Measurements from ENCODE around the gene MSI2. TPM values are rescaled to one million over a fixed set of nuclear protein-coding genes. Genes with fewer than 3 reads are reported as not detected.

The MSI2 gene
- total RNA-seq, 2 donors from 2014 or later: 88.3 to 114 TPM

DNA sequence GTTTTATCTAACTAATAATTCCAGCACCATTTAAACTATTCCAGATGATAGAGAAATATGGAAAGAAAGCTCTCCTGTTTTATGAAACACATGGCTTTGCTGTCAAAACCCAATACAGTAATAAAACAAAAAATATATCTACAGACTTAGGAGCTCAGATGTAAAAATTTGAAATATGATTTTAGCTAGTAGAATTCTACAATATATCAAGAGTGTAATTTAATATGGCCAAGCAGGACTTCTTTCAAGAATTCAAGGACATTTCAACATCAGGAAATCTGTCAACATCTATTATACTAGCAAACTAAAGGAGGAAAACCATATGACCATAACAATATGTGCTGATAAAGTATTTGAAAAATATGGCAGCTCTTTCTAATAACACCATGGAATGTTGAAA lies 431.3 kb downstream of the MSI2 start:
- Histone ChIP-seq H3K4me1 (ENCODE audit: control insufficient read depth, insufficient read depth, low read length) (peaks cover 4% of the 10 kb centered on the region), H3K4me3 (ENCODE audit: low read length) (no peak overlapping the region), H3K9ac (ENCODE audit: extremely low read depth, low read length, poor library complexity, severe bottlenecking) (no peak overlapping the region), H3K27ac (ENCODE audit: low read depth, low read length) (no peak overlapping the region), H3K27me3 (ENCODE audit: control insufficient read depth, insufficient read depth, low read length, poor library complexity, severe bottlenecking) (no peaks in the 10 kb centered on the region), H3K36me3 (ENCODE audit: control insufficient read depth, insufficient read depth, low read length) (peaks cover 6% of the 10 kb centered on the region), H3K9me3 (ENCODE audit: control insufficient read depth, low read length) (peaks cover 11% of the 10 kb centered on the region)
- Mint-ChIP-seq H3K4me3 (no peak overlapping the region), H3K27me3 (ENCODE audit: insufficient read depth) (no peaks in the 10 kb centered on the region), H3K36me3 (ENCODE audit: low read depth) (peaks cover 12% of the 10 kb centered on the region), H3K27ac (no peak overlapping the region), H3K4me1 (peaks cover 18% of the 10 kb centered on the region), H3K9me3 (peaks cover 2% of the 10 kb centered on the region)
- TF ChIP-seq, protein P1, sequence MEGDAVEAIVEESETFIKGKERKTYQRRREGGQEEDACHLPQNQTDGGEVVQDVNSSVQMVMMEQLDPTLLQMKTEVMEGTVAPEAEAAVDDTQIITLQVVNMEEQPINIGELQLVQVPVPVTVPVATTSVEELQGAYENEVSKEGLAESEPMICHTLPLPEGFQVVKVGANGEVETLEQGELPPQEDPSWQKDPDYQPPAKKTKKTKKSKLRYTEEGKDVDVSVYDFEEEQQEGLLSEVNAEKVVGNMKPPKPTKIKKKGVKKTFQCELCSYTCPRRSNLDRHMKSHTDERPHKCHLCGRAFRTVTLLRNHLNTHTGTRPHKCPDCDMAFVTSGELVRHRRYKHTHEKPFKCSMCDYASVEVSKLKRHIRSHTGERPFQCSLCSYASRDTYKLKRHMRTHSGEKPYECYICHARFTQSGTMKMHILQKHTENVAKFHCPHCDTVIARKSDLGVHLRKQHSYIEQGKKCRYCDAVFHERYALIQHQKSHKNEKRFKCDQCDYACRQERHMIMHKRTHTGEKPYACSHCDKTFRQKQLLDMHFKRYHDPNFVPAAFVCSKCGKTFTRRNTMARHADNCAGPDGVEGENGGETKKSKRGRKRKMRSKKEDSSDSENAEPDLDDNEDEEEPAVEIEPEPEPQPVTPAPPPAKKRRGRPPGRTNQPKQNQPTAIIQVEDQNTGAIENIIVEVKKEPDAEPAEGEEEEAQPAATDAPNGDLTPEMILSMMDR (conservative IDR thresholded peaks at IDR 0.05): no peak
- no peak for DNase-seq

DNA sequence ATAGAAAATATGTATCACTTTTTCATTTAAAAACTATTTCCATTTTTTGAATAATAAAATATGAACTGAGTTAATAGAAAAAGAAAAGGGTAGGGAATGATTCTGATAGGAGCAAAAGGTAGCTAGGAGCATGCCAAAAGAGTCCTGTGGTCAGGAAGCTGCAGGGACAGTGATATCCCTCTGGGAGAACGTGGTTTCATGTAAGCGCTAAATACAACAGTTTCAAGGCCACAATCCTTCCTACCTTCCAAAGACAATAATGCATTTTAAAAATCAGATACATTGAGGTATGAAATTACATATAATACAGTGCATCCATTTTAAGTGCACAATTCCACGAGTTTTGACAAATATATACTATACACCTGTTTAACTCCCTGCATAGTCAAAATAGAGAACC lies 432.9 kb downstream of the MSI2 start:
- Mint-ChIP-seq H3K27ac (no peak overlapping the region), H3K36me3 (ENCODE audit: low read depth) (peaks cover 6% of the 10 kb centered on the region), H3K4me3 (no peak overlapping the region), H3K4me1 (peaks cover 7% of the 10 kb centered on the region), H3K9me3 (peaks cover 2% of the 10 kb centered on the region), H3K27me3 (ENCODE audit: insufficient read depth) (no peaks in the 10 kb centered on the region)
- WGBS, 2 experiments (ENCODE audit: insufficient coverage in 1 of 2, insufficient read length in 1 of 2): 78 to 100% methylated on average over 1 to 3 of the region's 3 CpGs
- Histone ChIP-seq H3K9me3 (ENCODE audit: control insufficient read depth, low read length) (peaks cover 11% of the 10 kb centered on the region), H3K36me3 (ENCODE audit: control insufficient read depth, insufficient read depth, low read length) (peaks cover 6% of the 10 kb centered on the region), H3K9ac (ENCODE audit: extremely low read depth, low read length, poor library complexity, severe bottlenecking) (no peak overlapping the region), H3K27me3 (ENCODE audit: control insufficient read depth, insufficient read depth, low read length, poor library complexity, severe bottlenecking) (no peaks in the 10 kb centered on the region), H3K4me1 (ENCODE audit: control insufficient read depth, insufficient read depth, low read length) (no peaks in the 10 kb centered on the region), H3K4me3 (ENCODE audit: low read length) (no peak overlapping the region), H3K27ac (ENCODE audit: low read depth, low read length) (no peak overlapping the region)
- no peak for DNase-seq
- TF ChIP-seq, protein P1 (conservative IDR thresholded peaks at IDR 0.05): no peak

DNA sequence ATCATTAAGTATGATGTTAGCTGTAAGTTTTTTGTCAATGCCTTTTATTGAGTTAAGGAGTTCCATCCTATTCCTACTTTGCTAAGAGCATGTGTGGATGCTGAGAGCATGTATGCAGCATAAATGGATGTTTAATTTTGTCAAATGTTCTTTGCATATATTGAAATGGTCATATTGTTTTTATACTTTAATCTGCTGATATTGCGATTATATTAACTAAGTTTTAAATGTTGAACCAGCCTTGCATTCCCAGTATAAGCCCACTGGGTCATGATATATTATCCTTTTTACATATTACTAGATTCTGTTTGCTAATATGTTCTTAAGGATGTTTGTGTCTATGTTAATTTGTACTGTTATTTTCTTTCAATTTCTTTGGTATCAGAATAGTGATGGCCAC lies 435.6 kb downstream of the MSI2 start:
- Mint-ChIP-seq H3K9me3 (peaks cover 9% of the 10 kb centered on the region), H3K36me3 (ENCODE audit: low read depth) (no peaks in the 10 kb centered on the region), H3K27ac (no peak overlapping the region), H3K27me3 (ENCODE audit: insufficient read depth) (no peaks in the 10 kb centered on the region), H3K4me3 (no peak overlapping the region), H3K4me1 (peaks cover 5% of the 10 kb centered on the region)
- H3K27me3 ChIP-seq (ENCODE audit: control insufficient read depth, insufficient read depth, low read length, poor library complexity, severe bottlenecking): no peaks in the 10 kb centered on the region
- no peaks in the 10 kb centered on the region for H3K36me3 ChIP-seq (ENCODE audit: control insufficient read depth, insufficient read depth, low read length)
- 86% methylated on average over 1 of the region's 1 CpG; no CpG with 5 or more reads in 1 of the 2 experiments for WGBS, 2 experiments (ENCODE audit: insufficient coverage in 1 of 2, insufficient read length in 1 of 2)
- H3K9me3 ChIP-seq (ENCODE audit: control insufficient read depth, low read length): peaks cover 16% of the 10 kb centered on the region
- DNase-seq: no peak
- TF ChIP-seq, protein P1 (conservative IDR thresholded peaks at IDR 0.05): no peak
- no peak overlapping the region for H3K9ac ChIP-seq (ENCODE audit: extremely low read depth, low read length, poor library complexity, severe bottlenecking)
- no peak overlapping the region for H3K4me3 ChIP-seq (ENCODE audit: low read length)
- no peak overlapping the region for H3K27ac ChIP-seq (ENCODE audit: low read depth, low read length)
- no peaks in the 10 kb centered on the region for H3K4me1 ChIP-seq (ENCODE audit: control insufficient read depth, insufficient read depth, low read length)

All from endodermal cell (in vitro differentiated cells).